ENCODE data around the gene OR2C1.

OR2C1 gene

GRCh38 chr16:3400779-3401688 is 45.3 kb downstream of the OR2C1 start, which contains the start of the genes ZNF174 and ZSCAN32:
Gene ZNF174, plus strand, starts transcription at chr16:3401215. Its CDS starts 790 bp downstream, at chr16:3402005.
Gene ZSCAN32, minus strand, starts transcription at chr16:3401004. Its CDS starts 3,447 bp downstream, at chr16:3397557.
- DNase-seq, result peak; percentile 98

GRCh38 chr16:3401719-3402397 is 46.2 kb downstream of the OR2C1 start:
- DNase-seq, result peak; percentile 16
